ENCODE measurements around the gene PLA2G4F.

DNA sequence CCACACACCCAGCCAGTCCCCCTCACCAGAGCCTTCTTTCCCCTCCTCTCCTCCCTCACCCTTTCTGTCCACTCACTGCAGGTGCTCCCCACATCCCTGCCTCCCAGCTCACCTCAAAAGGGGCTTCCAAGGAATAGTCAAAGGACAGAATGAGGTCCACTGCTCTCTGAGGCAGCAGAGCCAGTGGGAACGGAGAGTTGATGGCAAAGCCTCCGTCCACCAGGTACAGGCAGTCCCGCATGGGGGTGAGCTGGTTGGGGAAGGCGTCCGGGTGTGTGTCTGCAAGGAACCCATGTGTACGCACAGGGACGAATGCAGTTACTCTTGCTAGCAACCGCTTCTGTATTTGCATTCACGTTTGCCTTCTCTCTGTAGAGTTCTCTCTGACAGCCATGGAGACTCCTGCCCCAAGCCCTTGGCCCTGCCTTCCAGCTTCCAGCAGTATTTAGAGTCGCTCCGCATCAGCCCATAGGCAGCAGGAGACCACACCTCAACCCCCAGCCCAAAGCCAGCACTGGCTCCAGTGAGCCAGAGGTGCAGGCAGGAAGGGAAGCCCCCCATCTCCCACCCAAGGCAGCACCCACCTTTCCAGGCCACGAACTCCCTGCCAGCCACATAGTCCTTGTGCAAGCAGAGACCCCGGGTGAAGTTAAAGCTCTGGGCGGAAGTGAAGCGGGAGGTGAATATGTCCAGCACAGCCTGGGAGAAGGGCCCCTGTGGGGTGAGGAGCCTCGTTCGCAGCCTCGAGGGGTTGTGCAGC is 12.4 kb downstream of the PLA2G4F start:
- TF ChIP-seq, protein P1, sequence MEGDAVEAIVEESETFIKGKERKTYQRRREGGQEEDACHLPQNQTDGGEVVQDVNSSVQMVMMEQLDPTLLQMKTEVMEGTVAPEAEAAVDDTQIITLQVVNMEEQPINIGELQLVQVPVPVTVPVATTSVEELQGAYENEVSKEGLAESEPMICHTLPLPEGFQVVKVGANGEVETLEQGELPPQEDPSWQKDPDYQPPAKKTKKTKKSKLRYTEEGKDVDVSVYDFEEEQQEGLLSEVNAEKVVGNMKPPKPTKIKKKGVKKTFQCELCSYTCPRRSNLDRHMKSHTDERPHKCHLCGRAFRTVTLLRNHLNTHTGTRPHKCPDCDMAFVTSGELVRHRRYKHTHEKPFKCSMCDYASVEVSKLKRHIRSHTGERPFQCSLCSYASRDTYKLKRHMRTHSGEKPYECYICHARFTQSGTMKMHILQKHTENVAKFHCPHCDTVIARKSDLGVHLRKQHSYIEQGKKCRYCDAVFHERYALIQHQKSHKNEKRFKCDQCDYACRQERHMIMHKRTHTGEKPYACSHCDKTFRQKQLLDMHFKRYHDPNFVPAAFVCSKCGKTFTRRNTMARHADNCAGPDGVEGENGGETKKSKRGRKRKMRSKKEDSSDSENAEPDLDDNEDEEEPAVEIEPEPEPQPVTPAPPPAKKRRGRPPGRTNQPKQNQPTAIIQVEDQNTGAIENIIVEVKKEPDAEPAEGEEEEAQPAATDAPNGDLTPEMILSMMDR (IDR thresholded peaks at IDR 0.05; ENCODE audit: low read length): no peak
- no peak for TF ChIP-seq EZH2 (IDR thresholded peaks at IDR 0.05; ENCODE audit: borderline replicate concordance, low read length)

All from OCI-LY1 (cell line).